ENCODE measurements around the gene RFX3. TPM values are rescaled to one million over a fixed set of nuclear protein-coding genes. Genes with fewer than 3 reads are reported as not detected.

RFX3 gene
- total and polyA plus RNA-seq, 2 donors (not counting 3 experiments of a cell fraction or from before 2014, with no cell fraction given): 4.8 to 10.5 TPM

DNA sequence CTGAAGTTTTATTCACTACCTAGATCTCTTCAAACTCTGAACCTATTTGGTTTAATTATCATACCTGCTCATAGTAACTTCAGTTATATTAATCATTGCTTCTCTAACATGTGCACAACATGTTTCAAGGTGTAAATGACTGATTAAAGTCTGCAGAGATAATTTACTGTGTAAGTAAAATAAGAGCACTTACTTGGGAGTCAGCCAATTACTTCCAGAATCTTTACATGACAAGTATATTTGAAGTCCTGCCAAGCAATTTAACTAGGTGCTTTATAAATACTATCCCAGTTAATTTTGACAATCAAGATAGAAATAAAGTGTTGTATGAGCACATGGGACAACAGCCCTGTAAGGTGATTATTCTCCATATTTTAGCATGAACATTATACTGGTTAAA, 109.9 kb downstream of the RFX3 start:
- dilution Hi-C loops (cut with MboI; ENCODE audit: extremely low pct_ligation_motif_present, low sequenced_read_pairs): no loop called here
- H3K4me2 ChIP-seq (ENCODE audit: insufficient read depth, low read length): no peak overlapping the region
- TF ChIP-seq POLR2A (IDR thresholded peaks at IDR 0.05; ENCODE audit: low read depth, low read length) (no peak), JUN (IDR thresholded peaks at IDR 0.05; ENCODE audit: borderline replicate concordance, insufficient read depth, insufficient read length, low read depth) (no peak), GATA2 (IDR thresholded peaks at IDR 0.05; ENCODE audit: insufficient read depth, insufficient read length, low read depth, low read length) (no peak), FOS (IDR thresholded peaks at IDR 0.05; ENCODE audit: borderline replicate concordance, insufficient read depth, low read length) (no peak), MYC (IDR thresholded peaks at IDR 0.05; ENCODE audit: low read depth, low read length) (no peak), POLR2AphosphoS5 (IDR thresholded peaks at IDR 0.05; ENCODE audit: insufficient read depth, low read depth, low read length) (no peak), EZH2 (IDR thresholded peaks at IDR 0.05; ENCODE audit: borderline replicate concordance, low read depth, low read length, severe bottlenecking) (no peak)
- TF ChIP-seq, protein P1, sequence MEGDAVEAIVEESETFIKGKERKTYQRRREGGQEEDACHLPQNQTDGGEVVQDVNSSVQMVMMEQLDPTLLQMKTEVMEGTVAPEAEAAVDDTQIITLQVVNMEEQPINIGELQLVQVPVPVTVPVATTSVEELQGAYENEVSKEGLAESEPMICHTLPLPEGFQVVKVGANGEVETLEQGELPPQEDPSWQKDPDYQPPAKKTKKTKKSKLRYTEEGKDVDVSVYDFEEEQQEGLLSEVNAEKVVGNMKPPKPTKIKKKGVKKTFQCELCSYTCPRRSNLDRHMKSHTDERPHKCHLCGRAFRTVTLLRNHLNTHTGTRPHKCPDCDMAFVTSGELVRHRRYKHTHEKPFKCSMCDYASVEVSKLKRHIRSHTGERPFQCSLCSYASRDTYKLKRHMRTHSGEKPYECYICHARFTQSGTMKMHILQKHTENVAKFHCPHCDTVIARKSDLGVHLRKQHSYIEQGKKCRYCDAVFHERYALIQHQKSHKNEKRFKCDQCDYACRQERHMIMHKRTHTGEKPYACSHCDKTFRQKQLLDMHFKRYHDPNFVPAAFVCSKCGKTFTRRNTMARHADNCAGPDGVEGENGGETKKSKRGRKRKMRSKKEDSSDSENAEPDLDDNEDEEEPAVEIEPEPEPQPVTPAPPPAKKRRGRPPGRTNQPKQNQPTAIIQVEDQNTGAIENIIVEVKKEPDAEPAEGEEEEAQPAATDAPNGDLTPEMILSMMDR (IDR thresholded peaks at IDR 0.05; ENCODE audit: extremely low read depth in 1 of 2, insufficient read depth in 1 of 2, low read depth in 1 of 2, low read length in 2 of 2): no peak
- TF ChIP-seq, protein P2, sequence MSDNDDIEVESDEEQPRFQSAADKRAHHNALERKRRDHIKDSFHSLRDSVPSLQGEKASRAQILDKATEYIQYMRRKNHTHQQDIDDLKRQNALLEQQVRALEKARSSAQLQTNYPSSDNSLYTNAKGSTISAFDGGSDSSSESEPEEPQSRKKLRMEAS (IDR thresholded peaks at IDR 0.05; ENCODE audit: insufficient read depth, insufficient read length): no peak
- ChIA-PET CTCF (no interaction called here), POLR2A (no interaction called here)
- H3K4me1 ChIP-seq (ENCODE audit: control insufficient read depth, extremely low read depth, insufficient read depth, low read length): no peaks in the 10 kb centered on the region
- no peaks in the 10 kb centered on the region for H4K20me1 ChIP-seq (replicated peaks; ENCODE audit: control insufficient read depth, extremely low read depth, insufficient read depth, low read length)
- H3K79me2 ChIP-seq (ENCODE audit: control insufficient read depth, insufficient read depth, low read length): no peaks in the 10 kb centered on the region
- H3K27ac ChIP-seq (ENCODE audit: insufficient read depth, low read depth, low read length): no peak overlapping the region
- H2AFZ ChIP-seq (ENCODE audit: low read depth, low read length): no peak overlapping the region
- FAIRE-seq (no peak), DNase-seq (ENCODE audit: low read depth, low spot score) (no peak)
- H3K36me3 ChIP-seq (ENCODE audit: control insufficient read depth in 2 of 2, extremely low read depth in 1 of 2, insufficient read depth in 2 of 2, low read length in 2 of 2): no peaks in the 10 kb centered on the region
- no peaks in the 10 kb centered on the region for H3K27me3 ChIP-seq (ENCODE audit: control insufficient read depth in 2 of 2, insufficient read depth in 2 of 2, low read length in 2 of 2)
- BruUV-seq (replicated peaks): no TSS peak
- H3K9me3 ChIP-seq (replicated peaks; ENCODE audit: control insufficient read depth, insufficient read depth, low read length): no peaks in the 10 kb centered on the region
- H3K9ac ChIP-seq (replicated peaks; ENCODE audit: extremely low read depth, insufficient read depth, low read length): no peak overlapping the region
- intact Hi-C loops (cut with micrococcal nuclease): no loop called here
- no peak overlapping the region for H3K4me3 ChIP-seq (replicated peaks in 1 of 3; ENCODE audit: insufficient read depth in 1 of 3, low read depth in 1 of 3, low read length in 3 of 3)
- no peaks in the 10 kb centered on the region for H3K9me1 ChIP-seq (replicated peaks; ENCODE audit: control insufficient read depth, extremely low read depth, insufficient read depth, low read length)
